HepG2 (cell line): ENCODE data around the gene ARHGEF1. TPM values are rescaled to one million over a fixed set of nuclear protein-coding genes. Genes with fewer than 3 reads are reported as not detected.

ENCODE experiments used
- DPF2 ChIP-seq: sonication (generic); formaldehyde crosslinking; IDR thresholded peaks from 2 replicates; pipeline ENCODE4 v1.4.0; 2020; ENCODE audit warnings: mild to moderate bottlenecking, low read depth, missing genetic modification reagents, borderline replicate concordance
- HOXA9 ChIP-seq: sonication (generic); formaldehyde crosslinking; IDR thresholded peaks from 2 replicates; pipeline ENCODE4 v1.8.1; 2022; ENCODE audit warnings: missing genetic modification reagents, mild to moderate bottlenecking, moderate library complexity, borderline replicate concordance
- ISX ChIP-seq: sonication (generic); formaldehyde crosslinking; conservative IDR thresholded peaks from 2 replicates; pipeline ENCODE4 v1.5.0; 2020; ENCODE audit warnings: missing genetic modification reagents
- JUNB ChIP-seq: sonication (generic); formaldehyde crosslinking; IDR thresholded peaks from 2 replicates; pipeline ENCODE4 v1.8.0; 2022; ENCODE audit warnings: missing genetic modification reagents, mild to moderate bottlenecking, borderline replicate concordance
- KDM5A ChIP-seq: fragments of 200-600 bp; sonication (generic); IDR thresholded peaks from 2 replicates; pipeline ENCODE4 v1.7.0; 2018; ENCODE audit warnings: antibody characterized with exemption, mild to moderate bottlenecking, low read length, borderline replicate concordance
- MIER2 ChIP-seq: IDR thresholded peaks from 2 replicates; pipeline ENCODE4 v1.6.1; 2016; ENCODE audit warnings: missing biosample characterization, missing genetic modification reagents
- PAF1 ChIP-seq: IDR thresholded peaks from 2 replicates; pipeline ENCODE4 v1.6.1; 2016; ENCODE audit warnings: missing genetic modification reagents, missing compliant biosample characterization
- PRMT3 ChIP-seq: sonication (generic); formaldehyde crosslinking; IDR thresholded peaks from 2 replicates; pipeline ENCODE4 v1.8.1; 2022; ENCODE audit warnings: low read depth, mild to moderate bottlenecking, moderate library complexity, missing genetic modification reagents, borderline replicate concordance
- RFX3 ChIP-seq: IDR thresholded peaks from 2 replicates; pipeline ENCODE4 v1.6.1; 2016; ENCODE audit warnings: missing biosample characterization, missing genetic modification reagents
- RFXAP ChIP-seq: sonication (generic); formaldehyde crosslinking; IDR thresholded peaks from 2 replicates; pipeline ENCODE4 v1.4.0; 2020; ENCODE audit warnings: missing genetic modification reagents, borderline replicate concordance
- SAP130 ChIP-seq: IDR thresholded peaks from 2 replicates; pipeline ENCODE4 v1.6.1; 2016; ENCODE audit warnings: low read depth
- SRSF4 ChIP-seq: fragments of 200-400 bp; formaldehyde crosslinking; IDR thresholded peaks from one replicate; pipeline ENCODE4 v1.6.1; 2018; ENCODE audit warnings: mild to moderate bottlenecking, low read depth, low read length, moderate library complexity; ENCODE audit not compliant: poor library complexity, severe bottlenecking
- WIZ ChIP-seq: sonication (generic); formaldehyde crosslinking; IDR thresholded peaks from 2 replicates; pipeline ENCODE4 v1.5.1; 2020; ENCODE audit warnings: mild to moderate bottlenecking, missing genetic modification reagents
- YEATS2 ChIP-seq: sonication (generic); formaldehyde crosslinking; IDR thresholded peaks from 2 replicates; pipeline ENCODE4 v1.4.0; 2020; ENCODE audit warnings: missing genetic modification reagents, borderline replicate concordance
- ZFAT ChIP-seq: sonication (generic); formaldehyde crosslinking; conservative IDR thresholded peaks from 2 replicates; pipeline ENCODE4 v1.8.1; 2023; ENCODE audit warnings: missing genetic modification reagents, inconsistent platforms
- ZNF234 ChIP-seq: sonication (generic); formaldehyde crosslinking; conservative IDR thresholded peaks from 2 replicates; pipeline ENCODE4 v1.5.1; 2020; ENCODE audit warnings: mild to moderate bottlenecking, missing genetic modification reagents
- ZNF256 ChIP-seq: sonication (generic); formaldehyde crosslinking; conservative IDR thresholded peaks from 2 replicates; pipeline ENCODE4 v1.4.0; 2020; ENCODE audit warnings: missing genetic modification reagents
- ZNF317 ChIP-seq: sonication (generic); formaldehyde crosslinking; IDR thresholded peaks from 2 replicates; pipeline ENCODE4 v1.5.0; 2020; ENCODE audit warnings: mild to moderate bottlenecking, missing genetic modification reagents
- ZNF382 ChIP-seq: sonication (generic); formaldehyde crosslinking; IDR thresholded peaks from 2 replicates; pipeline ENCODE4 v1.5.0; 2020; ENCODE audit warnings: missing genetic modification reagents, mild to moderate bottlenecking, borderline replicate concordance
- ZNF432 ChIP-seq: sonication (generic); formaldehyde crosslinking; IDR thresholded peaks from 2 replicates; pipeline ENCODE4 v1.5.0; 2020; ENCODE audit warnings: missing genetic modification reagents, mild to moderate bottlenecking, borderline replicate concordance
- ZNF543 ChIP-seq: sonication (generic); formaldehyde crosslinking; IDR thresholded peaks from 2 replicates; pipeline ENCODE4 v1.4.0; 2020; ENCODE audit warnings: mild to moderate bottlenecking, missing genetic modification reagents
- ZNF777 ChIP-seq: sonication (generic); formaldehyde crosslinking; IDR thresholded peaks from 2 replicates; pipeline ENCODE4 v1.4.0; 2020; ENCODE audit warnings: missing genetic modification reagents
- ZSCAN29 ChIP-seq: sonication (generic); formaldehyde crosslinking; conservative IDR thresholded peaks from 2 replicates; pipeline ENCODE4 v1.4.0; 2020; ENCODE audit warnings: mild to moderate bottlenecking, missing genetic modification reagents
- polyA plus RNA-seq, 8 experiments: library from polyadenylated mRNA; depleted of rRNA in 3 of 8; stranded (reverse) in 7 of 8; unstranded in 1 of 8; fragments of >200 nt; fragmentation: Illumina TruSeq in 4 of 8; extraction: Trizol in 4 of 8; gene quantifications; 2 replicates each; pipeline versions ENCODE4 v1.2.1 to v1.2.3, GENCODE V29; 2011 to 2016; ENCODE audit warnings: low read depth in 4 of 8, missing spikeins in 1 of 8, mixed read lengths in 1 of 8; ENCODE audit not compliant: insufficient read depth in 1 of 8
- total RNA-seq, 5 experiments: library from RNA; depleted of rRNA; stranded (reverse); fragments of >200 nt; fragmentation: Illumina TruSeq; extraction: Trizol; gene quantifications; 2 replicates each; pipeline ENCODE4 v1.2.3, GENCODE V29; 2016; ENCODE audit warnings: low read depth in 1 of 5
- TF ChIP-seq, protein P1 (sequence below): sonication (generic); formaldehyde crosslinking; IDR thresholded peaks from 2 replicates; pipeline ENCODE4 v1.4.0; 2020; ENCODE audit warnings: mild to moderate bottlenecking, low read depth, missing genetic modification reagents
- TF ChIP-seq, protein P2 (sequence below): IDR thresholded peaks from 2 replicates; pipeline ENCODE4 v1.6.1; 2012; ENCODE audit warnings: low read depth, low read length, improper control_type of control experiment
- TF ChIP-seq, protein P3 (sequence below), 2 experiments: sonication (generic) in 1 of 2; formaldehyde crosslinking in 1 of 2; IDR thresholded peaks; 2 replicates each; pipeline versions ENCODE4 v1.4.0 to v1.6.1; 2018 to 2020; ENCODE audit warnings: missing genetic modification reagents in 2 of 2, borderline replicate concordance in 1 of 2, low read depth in 1 of 2, mild to moderate bottlenecking in 1 of 2, missing biosample characterization in 1 of 2

ARHGEF1 gene
- total and polyA plus RNA-seq, 2 of the 13 experiments (the other 11 are each of a cell fraction or from before 2014, with no cell fraction given), result 33.7 to 34.7 TPM

DNA sequence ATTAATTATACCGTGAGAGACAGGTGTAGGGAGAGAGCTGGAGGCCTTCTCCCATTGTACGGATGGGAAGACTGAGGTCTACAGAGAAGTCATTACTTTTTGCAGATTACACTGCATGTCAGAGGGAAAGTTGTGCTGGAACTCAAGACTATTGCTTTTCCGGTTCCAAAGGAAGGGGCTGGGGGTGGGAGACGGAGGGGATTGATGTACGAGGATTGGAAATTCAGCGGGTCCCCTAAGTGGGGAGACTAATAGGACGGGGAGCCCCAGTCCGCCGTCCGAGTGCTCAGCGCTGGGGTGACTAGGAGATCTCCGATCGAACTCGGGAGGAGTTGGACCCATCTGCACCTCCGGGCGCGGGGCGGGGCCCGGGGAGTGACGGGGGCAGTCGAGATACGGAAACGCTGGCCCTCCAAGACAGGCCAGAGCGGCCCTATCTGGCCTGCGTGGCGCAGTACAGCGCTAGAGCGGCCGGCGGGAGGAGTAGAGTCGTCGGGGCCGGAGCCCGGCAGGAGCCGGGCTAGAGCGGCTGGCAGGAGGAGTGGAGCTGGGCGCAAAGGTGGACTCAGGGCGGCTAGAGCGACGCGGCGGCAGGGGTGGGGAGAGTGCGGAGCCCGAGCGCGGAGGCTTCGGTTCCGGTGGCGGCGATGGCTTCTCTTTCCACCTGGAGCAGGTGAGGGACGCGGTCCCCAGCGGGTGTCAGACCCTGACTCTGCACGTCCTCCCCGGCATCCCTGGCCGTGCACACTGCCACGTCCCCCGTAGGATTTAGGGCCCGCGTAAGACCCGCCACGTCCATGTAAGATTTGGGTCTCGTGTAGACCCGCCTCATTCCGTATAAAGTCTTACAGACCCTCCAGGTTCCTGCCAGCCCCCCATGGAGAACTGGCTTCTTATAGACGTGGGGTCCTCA lies 1.1 kb downstream of the ARHGEF1 start (continued):
- TF ChIP-seq, protein P1, sequence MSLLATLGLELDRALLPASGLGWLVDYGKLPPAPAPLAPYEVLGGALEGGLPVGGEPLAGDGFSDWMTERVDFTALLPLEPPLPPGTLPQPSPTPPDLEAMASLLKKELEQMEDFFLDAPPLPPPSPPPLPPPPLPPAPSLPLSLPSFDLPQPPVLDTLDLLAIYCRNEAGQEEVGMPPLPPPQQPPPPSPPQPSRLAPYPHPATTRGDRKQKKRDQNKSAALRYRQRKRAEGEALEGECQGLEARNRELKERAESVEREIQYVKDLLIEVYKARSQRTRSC (CRISPR knock-in tag), result no peak
- no peak for TF ChIP-seq ZFAT
- TF ChIP-seq WIZ (CRISPR knock-in tag), result 0 out of 2 replicates have a peak, but pooled peaks have one; percentile 66
- TF ChIP-seq JUNB (CRISPR knock-in tag), result no peak
- TF ChIP-seq, protein P2, sequence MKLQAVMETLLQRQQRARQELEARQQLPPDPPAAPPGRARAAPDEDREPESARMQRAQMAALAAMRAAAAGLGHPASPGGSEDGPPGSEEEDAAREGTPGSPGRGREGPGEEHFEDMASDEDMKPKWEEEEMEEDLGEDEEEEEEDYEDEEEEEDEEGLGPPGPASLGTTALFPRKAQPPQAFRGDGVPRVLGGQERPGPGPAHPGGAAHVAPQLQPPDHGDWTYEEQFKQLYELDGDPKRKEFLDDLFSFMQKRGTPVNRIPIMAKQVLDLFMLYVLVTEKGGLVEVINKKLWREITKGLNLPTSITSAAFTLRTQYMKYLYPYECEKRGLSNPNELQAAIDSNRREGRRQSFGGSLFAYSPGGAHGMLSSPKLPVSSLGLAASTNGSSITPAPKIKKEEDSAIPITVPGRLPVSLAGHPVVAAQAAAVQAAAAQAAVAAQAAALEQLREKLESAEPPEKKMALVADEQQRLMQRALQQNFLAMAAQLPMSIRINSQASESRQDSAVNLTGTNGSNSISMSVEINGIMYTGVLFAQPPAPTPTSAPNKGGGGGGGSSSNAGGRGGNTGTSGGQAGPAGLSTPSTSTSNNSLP, result 0 out of 2 replicates have a peak, but pooled peaks have one; percentile 45
- no peak for TF ChIP-seq ZNF432 (CRISPR knock-in tag)
- 0 out of 2 replicates have a peak, but pooled peaks have one; percentile 23 for TF ChIP-seq HOXA9 (CRISPR knock-in tag)
- no peak for TF ChIP-seq ZNF382 (CRISPR knock-in tag)
- peak; percentile 96 for TF ChIP-seq YEATS2 (CRISPR knock-in tag)
- no peak for TF ChIP-seq DPF2 (CRISPR knock-in tag)
- TF ChIP-seq ZSCAN29 (CRISPR knock-in tag), result peak; percentile 54; the same call in 1 of the 2 replicates
- TF ChIP-seq ZNF317 (CRISPR knock-in tag), result peak; percentile 72; the same call in 1 of the 2 replicates
- TF ChIP-seq MIER2 (CRISPR knock-in tag), result peak; percentile 71
- no peak; the same call in 1 of the 2 replicates for TF ChIP-seq RFX3 (CRISPR knock-in tag)
- TF ChIP-seq SAP130, result peak; percentile 94
- TF ChIP-seq, protein P3, sequence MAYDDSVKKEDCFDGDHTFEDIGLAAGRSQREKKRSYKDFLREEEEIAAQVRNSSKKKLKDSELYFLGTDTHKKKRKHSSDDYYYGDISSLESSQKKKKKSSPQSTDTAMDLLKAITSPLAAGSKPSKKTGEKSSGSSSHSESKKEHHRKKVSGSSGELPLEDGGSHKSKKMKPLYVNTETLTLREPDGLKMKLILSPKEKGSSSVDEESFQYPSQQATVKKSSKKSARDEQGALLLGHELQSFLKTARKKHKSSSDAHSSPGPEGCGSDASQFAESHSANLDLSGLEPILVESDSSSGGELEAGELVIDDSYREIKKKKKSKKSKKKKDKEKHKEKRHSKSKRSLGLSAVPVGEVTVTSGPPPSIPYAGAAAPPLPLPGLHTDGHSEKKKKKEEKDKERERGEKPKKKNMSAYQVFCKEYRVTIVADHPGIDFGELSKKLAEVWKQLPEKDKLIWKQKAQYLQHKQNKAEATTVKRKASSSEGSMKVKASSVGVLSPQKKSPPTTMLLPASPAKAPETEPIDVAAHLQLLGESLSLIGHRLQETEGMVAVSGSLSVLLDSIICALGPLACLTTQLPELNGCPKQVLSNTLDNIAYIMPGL (CRISPR knock-in tag; IDR thresholded peaks at IDR 0.05; ENCODE audit: borderline replicate concordance in 1 of 2, low read depth in 1 of 2), result peak in 1 of 2 experiments; percentile 71; a peak in 1 of 4 replicates
- no peak for TF ChIP-seq ZNF234
- TF ChIP-seq ISX (CRISPR knock-in tag), result no peak
- no peak for TF ChIP-seq RFXAP (CRISPR knock-in tag)
- peak; percentile 77; the same call in 1 of the 2 replicates for TF ChIP-seq KDM5A
- TF ChIP-seq ZNF543 (CRISPR knock-in tag), result 0 out of 2 replicates have a peak, but pooled peaks have one; percentile 40
- no peak for TF ChIP-seq PAF1 (CRISPR knock-in tag)
- TF ChIP-seq ZNF777, result peak; percentile 73
- no peak for TF ChIP-seq SRSF4
- TF ChIP-seq PRMT3 (CRISPR knock-in tag), result no peak
- TF ChIP-seq ZNF256 (CRISPR knock-in tag), result no peak; the same call in 1 of the 2 replicates
